Large intestine (tissue), 3 donors: Measurements from ENCODE around the gene VENTX. TPM values are rescaled to one million over a fixed set of nuclear protein-coding genes. Genes with fewer than 3 reads are reported as not detected.

ENCODE experiments used
- DNase-seq, 2 donors: peaks; one replicate each; pipeline versions ENCODE4 v3.0.0 to v3.0.0-alpha.2; 2013
- H3K27ac ChIP-seq: one replicate; pipeline ENCODE4 v1.5.1; 2013; ENCODE audit warnings: low read length
- H3K27me3 ChIP-seq: 2 replicates; pipeline ENCODE4 v1.6.1; 2013; ENCODE audit warnings: low read length; ENCODE audit not compliant: control insufficient read depth, insufficient read depth
- H3K36me3 ChIP-seq: 2 replicates; pipeline ENCODE4 v1.6.1; 2013; ENCODE audit warnings: low read length; ENCODE audit not compliant: control insufficient read depth, insufficient read depth
- H3K4me1 ChIP-seq: one replicate; pipeline ENCODE4 v1.6.1; 2013; ENCODE audit warnings: low read length; ENCODE audit not compliant: control insufficient read depth, insufficient read depth
- H3K4me3 ChIP-seq: one replicate; pipeline ENCODE4 v1.5.1; 2013; ENCODE audit warnings: low read length
- H3K9me3 ChIP-seq: one replicate; pipeline ENCODE4 v1.6.1; 2013; ENCODE audit warnings: mild to moderate bottlenecking, low read depth, low read length, moderate library complexity; ENCODE audit not compliant: control insufficient read depth
- WGBS: methylation state at CpG from one replicate; pipeline ENCODE4 v1.1.5; 2013; ENCODE audit warnings: low lambda C conversion rate; ENCODE audit not compliant: insufficient coverage; 5-methylcytosine and 5-hydroxymethylcytosine counted together
- polyA plus RNA-seq: library from polyadenylated mRNA; unstranded; fragments of 120-200 nt; gene quantifications from one replicate; pipeline ENCODE4 v1.2.1, GENCODE V29; 2013

The VENTX gene
- polyA plus RNA-seq, 1 donor, result 0.22 TPM

DNA sequence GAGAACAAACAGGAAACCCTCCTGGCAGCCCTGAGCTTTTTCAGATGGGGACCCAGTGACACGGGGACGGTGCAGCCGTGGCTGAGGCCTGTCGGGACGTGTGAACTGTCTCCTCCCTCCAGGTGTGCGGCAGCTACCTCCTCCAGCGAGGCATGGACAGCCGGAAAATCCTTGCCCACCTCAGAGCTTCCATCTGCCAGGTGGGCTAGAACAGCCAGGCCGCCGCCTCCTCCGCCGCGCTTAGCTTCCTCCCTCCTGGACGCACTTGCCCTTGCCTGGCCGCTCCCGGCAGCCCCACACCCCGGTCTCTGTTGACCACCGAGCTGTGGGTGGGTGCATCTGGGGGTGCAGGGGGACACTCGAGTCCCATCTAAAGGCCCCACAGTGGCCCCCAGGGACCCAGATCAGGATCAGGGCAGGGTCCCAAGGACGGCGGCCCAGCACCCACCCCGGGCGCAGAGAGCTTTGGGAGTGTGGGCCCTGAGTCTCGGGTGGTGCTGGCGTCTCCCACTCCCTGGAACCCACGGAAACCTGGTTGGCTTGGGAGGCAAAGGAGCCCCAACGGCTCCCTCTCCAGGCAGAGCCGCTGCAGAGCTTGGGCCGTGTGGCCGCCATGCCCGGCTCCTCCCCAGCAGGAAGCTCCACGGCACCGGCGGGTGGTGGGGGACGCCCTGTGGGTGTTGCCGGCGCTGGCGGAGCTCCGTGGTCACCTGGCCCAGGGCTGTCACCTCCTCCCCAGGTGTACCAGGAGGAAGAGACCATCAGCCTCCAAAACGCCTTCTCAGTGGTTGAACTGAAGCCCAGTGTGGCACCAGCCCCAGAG, 40.5 kb upstream of the VENTX start:
- DNase-seq, result no peak
- H3K9me3 ChIP-seq, result no peaks in the 10 kb centered on the region
- H3K27ac ChIP-seq, result no peak overlapping the region
- H3K4me3 ChIP-seq, result no peak overlapping the region
- no CpG with 5 or more reads among the region's 40 CpGs for WGBS
- H3K4me1 ChIP-seq, result no peaks in the 10 kb centered on the region
- H3K36me3 ChIP-seq, result peaks cover 7% of the 10 kb centered on the region
- H3K27me3 ChIP-seq, result no peaks in the 10 kb centered on the region

DNA sequence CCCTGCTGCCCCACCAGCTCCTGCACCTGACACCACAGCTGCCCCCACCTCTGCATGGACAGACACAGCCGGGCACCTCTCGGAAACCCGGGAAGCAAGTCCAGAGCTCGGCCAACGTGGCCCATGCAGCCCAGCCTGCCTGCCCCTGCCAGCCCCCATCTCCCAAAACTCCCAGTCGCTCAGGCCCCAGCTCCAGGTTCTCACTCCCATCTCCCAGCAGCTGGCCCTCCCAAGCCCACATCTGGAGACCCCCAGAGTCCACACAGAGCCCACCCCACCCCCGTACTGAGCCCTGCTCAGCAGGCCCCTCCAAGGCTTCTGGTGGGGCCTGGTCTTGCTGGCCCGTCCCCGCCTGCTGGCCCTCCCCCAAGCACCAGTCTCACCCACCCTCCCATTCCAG, 39.9 kb upstream of the VENTX start:
- DNase-seq, result no peak
- H3K4me3 ChIP-seq, result no peak overlapping the region
- H3K4me1 ChIP-seq, result no peaks in the 10 kb centered on the region
- no peaks in the 10 kb centered on the region for H3K27me3 ChIP-seq
- H3K27ac ChIP-seq, result no peak overlapping the region
- no CpG with 5 or more reads among the region's 9 CpGs for WGBS
- H3K9me3 ChIP-seq, result no peaks in the 10 kb centered on the region
- H3K36me3 ChIP-seq, result peaks cover 12% of the 10 kb centered on the region

DNA sequence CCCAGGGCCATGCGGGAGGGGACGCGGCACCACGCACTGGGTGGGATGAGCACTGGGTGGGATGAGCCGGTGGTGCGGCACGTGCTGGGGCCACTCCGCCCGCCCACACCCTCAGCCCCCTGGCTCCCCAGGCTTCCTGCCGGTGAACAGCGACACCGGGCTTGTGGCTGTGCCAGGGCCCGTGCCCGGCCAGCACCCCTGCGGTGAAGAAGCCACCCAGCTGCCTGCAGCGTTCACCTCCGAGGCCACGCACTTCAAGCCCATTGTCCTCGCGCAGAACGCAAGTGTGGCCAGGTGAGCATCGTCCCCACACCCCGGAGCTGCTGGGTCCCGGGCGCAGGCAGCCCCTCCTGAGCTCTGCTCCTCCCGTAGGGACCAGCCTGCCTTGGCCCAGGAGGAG, 39.4 kb upstream of the VENTX start:
- Histone ChIP-seq H3K4me1 (no peaks in the 10 kb centered on the region), H3K4me3 (no peak overlapping the region), H3K9me3 (no peaks in the 10 kb centered on the region), H3K36me3 (peaks cover 12% of the 10 kb centered on the region), H3K27me3 (no peaks in the 10 kb centered on the region), H3K27ac (no peak overlapping the region)
- no CpG with 5 or more reads among the region's 26 CpGs for WGBS
- DNase-seq, result no peak

DNA sequence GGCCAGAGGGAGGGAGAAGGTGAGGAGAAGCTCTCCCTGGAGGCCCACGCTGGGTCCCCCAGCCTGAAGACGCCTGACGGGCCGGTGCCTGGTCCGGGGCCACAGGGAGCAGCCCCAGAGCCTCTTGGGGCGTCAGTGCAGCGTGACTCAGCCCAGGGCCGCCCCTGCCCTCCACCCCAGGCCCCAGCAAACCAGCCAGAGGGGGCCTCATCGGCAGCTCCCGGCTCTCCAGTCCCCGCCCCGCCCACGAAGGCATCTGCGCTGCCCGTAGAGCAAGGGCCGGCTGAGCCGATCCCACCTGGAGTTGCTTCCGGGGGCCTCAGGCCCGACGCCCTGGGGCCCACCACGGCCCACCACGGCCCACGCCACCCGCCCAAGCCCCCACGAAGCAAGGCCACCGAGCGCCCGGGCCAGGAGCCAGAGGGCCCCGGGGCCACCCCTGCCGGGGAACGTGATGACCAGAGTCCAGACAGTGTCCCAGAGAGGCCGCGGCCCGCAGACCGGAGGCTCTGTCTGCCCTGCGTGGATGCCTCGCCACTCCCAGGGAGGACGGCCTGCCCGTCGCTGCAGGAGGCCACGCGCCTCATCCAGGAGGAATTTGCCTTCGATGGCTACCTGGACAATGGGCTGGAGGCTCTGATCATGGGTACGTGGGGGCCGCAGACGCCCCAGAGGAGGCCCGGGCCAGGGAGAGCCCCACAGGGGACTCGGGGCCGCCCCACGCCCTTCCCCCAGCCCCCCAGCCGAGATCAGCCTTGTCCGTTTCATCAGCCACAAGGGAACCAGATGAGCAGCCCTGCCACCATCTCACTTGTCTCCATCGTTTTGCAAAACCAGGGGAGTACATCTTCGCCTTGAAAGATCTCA, 38.8 kb upstream of the VENTX start:
- Histone ChIP-seq H3K36me3 (peaks cover 12% of the 10 kb centered on the region), H3K27me3 (no peaks in the 10 kb centered on the region), H3K4me3 (no peak overlapping the region), H3K9me3 (peaks cover 2% of the 10 kb centered on the region), H3K27ac (no peak overlapping the region), H3K4me1 (no peaks in the 10 kb centered on the region)
- no peak for DNase-seq
- 100% methylated on average over 1 of the region's 54 CpGs for WGBS

DNA sequence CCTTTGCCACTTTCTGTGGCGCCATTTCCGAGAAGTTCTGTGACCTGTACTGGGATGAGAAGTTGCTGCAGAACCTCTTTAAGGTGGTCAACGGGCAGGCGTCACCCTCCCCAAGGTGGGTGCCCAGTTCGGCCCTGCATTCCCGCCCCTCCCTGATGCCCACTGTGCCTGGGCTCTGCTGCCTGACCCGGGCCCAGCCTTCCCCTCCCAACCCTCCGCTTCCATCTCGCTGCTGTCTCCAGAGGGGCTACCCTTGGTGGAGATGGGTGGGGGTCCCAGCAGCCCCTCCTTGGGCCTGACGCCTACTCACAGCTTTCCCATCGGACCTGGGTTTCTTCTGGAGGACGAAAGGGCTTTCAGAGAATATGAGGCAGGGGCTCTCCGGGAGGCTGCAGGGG, 38.2 kb upstream of the VENTX start:
- DNase-seq, result no peak
- peaks cover 14% of the 10 kb centered on the region for H3K36me3 ChIP-seq
- H3K4me3 ChIP-seq, result no peak overlapping the region
- H3K27ac ChIP-seq, result no peak overlapping the region
- no CpG with 5 or more reads among the region's 13 CpGs for WGBS
- peaks cover 4% of the 10 kb centered on the region for H3K9me3 ChIP-seq
- H3K4me1 ChIP-seq, result no peaks in the 10 kb centered on the region
- H3K27me3 ChIP-seq, result no peaks in the 10 kb centered on the region

DNA sequence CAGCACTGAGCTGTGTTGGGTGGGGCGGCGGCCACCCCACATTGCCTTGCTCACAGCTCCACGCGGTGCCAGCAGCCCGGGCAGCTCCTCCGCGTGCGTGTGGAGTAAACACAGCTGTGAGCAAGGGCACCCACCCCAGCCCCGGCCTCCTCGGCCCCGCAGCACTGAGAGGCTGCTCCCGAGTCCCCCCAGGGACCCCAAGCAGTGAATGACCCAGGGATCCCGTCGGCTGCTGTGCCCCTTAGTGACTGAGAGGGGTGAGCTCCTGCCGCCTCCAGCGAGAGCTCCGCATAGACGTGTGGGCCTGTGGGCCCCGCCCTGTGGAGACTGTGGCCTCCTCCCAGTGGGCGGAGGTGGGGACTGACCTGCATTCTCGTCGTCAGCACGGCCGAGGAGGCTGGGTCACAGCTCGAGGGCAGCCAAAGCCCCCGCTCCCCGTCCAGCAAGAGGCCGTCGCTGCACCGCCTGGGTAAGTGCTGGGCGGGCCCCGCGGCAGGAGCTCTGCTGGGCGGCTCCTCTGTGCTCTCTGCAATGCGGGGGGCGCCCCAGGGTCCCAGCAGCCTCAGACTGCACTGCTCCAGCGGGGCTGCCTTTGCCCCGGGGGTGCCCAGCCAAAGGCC, 37.6 kb upstream of the VENTX start:
- H3K9me3 ChIP-seq, result peaks cover 4% of the 10 kb centered on the region
- H3K4me3 ChIP-seq, result no peak overlapping the region
- peaks cover 14% of the 10 kb centered on the region for H3K36me3 ChIP-seq
- no peak for DNase-seq
- WGBS, result no CpG with 5 or more reads among the region's 38 CpGs
- no peak overlapping the region for H3K27ac ChIP-seq
- H3K4me1 ChIP-seq, result no peaks in the 10 kb centered on the region
- H3K27me3 ChIP-seq, result no peaks in the 10 kb centered on the region

DNA sequence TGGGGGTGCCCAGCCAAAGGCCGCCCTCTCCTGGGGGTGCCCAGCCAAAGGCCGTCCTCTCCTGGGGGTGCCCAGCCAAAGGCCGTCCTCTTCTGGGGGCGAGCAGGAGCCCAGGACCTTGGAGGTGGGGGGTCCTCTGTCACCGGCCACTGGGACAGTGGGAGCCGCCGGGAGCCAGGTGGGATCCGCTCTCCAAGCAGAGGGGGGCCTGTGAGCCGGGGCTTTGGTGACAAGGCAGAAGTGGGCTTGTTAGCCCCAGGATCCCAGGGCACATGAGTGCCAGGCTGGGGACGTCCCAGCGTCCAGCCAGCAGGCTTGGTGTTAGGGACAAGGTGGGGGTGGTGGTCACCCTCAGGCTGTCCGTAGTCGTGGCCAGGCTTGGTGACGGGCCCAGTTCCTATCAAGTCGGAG, 37.0 kb upstream of the VENTX start:
- no peaks in the 10 kb centered on the region for H3K27me3 ChIP-seq
- H3K36me3 ChIP-seq, result peaks cover 14% of the 10 kb centered on the region
- no peaks in the 10 kb centered on the region for H3K4me1 ChIP-seq

DNA sequence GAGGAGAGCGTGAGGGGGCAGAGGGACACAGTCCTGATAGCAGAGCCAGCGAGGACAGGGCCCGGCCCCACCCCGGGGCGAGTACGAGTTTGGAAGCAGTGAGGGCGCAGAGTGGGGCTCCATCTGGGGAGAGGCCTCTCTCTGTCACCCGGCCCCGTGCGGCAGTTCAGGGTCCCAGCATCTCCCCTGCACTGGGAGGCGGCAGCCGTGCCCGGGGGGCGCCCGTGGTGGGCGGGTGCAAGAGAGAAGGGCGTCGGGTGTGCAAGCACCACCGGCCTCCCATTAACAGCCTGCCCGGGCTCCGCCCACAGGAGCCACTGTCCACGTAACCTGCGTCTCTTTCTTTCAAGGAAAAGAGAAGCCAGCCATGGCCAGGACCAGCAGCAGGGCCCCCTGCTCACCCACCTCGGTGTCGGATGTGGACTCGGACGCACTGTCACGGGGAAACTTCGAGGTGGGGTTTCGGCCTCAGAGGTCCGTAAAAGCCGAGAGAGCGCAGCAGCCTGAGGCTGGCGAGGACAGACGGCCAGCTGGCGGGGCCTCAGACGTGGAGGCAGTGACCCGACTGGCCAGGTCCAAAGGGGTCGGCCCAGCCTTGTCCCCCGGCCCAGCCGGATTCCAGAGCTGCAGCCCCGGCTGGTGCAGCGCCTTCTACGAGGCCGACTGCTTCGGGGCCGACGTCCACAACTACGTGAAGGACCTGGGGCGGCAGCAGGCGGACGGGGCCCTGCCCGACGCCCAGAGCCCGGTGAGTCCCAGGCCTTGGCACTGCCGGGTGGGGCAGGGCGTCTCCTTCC, 36.3 kb upstream of the VENTX start:
- no peak for DNase-seq
- Histone ChIP-seq H3K27me3 (no peaks in the 10 kb centered on the region), H3K4me1 (no peaks in the 10 kb centered on the region), H3K9me3 (peaks cover 4% of the 10 kb centered on the region), H3K36me3 (peaks cover 14% of the 10 kb centered on the region), H3K4me3 (no peak overlapping the region), H3K27ac (no peak overlapping the region)
- no CpG with 5 or more reads among the region's 57 CpGs for WGBS

More for the DNA sequence above, 37.0 kb upstream of the VENTX start:
- Histone ChIP-seq H3K4me3 (no peak overlapping the region), H3K9me3 (peaks cover 4% of the 10 kb centered on the region), H3K27ac (no peak overlapping the region)
- WGBS, result no CpG with 5 or more reads among the region's 15 CpGs
- no peak for DNase-seq

DNA sequence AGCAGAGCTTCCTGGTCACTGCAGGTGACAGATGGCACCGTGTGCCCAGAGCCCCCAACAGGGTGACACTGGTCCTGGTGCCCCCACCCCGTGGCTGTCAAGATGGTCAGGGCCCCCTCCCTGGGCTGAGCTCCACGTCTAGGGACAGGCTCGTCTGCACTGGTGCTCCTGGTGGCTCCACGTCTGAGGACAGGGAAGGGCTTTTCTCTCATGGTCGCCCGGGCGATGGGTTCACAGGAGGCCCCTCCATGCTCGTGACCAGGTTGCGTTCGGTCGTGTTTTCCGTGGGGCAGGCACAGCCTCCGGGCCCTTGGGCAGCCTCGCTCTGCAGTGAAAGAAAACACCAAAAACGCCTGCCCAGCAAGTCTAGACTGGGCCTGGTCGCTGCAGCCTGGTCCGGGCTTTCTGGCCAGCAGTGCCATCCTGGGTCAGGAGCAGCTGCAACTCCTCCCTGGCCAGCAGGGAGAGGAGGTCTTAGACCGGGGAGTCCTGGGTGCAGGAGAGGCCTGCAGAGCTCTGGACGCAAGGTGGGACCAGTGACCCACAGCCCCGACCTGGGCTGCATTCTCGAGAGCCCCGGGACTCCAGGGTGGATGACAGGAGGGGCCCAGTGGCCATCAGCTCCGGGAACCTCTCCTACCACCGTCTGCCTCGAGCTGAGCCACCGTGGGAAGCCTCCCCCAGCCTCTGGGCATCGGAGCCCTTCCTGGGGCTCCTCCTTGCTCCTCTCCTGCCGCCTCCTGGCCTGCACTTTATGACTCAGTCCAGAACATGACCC, 35.5 kb upstream of the VENTX start:
- H3K4me1 ChIP-seq, result no peaks in the 10 kb centered on the region
- no CpG with 5 or more reads among the region's 29 CpGs for WGBS
- DNase-seq, result no peak

More for the DNA sequence above, 35.5 kb upstream of the VENTX start:
- Histone ChIP-seq H3K27me3 (no peaks in the 10 kb centered on the region), H3K9me3 (peaks cover 4% of the 10 kb centered on the region), H3K27ac (no peak overlapping the region), H3K4me3 (no peak overlapping the region), H3K36me3 (peaks cover 14% of the 10 kb centered on the region)
